Activated CD8-positive, alpha-beta memory T cell treated with anti-CD3 and anti-CD28 coated beads, Interleukin-2, amount 50 U/mL, for 48 hours (primary cell): Measurements from ENCODE around the gene MEG3.

Experiments used
- DNase-seq: peaks from one replicate; pipeline ENCODE4 v3.0.0-alpha.2; 2020

MEG3 gene

DNA sequence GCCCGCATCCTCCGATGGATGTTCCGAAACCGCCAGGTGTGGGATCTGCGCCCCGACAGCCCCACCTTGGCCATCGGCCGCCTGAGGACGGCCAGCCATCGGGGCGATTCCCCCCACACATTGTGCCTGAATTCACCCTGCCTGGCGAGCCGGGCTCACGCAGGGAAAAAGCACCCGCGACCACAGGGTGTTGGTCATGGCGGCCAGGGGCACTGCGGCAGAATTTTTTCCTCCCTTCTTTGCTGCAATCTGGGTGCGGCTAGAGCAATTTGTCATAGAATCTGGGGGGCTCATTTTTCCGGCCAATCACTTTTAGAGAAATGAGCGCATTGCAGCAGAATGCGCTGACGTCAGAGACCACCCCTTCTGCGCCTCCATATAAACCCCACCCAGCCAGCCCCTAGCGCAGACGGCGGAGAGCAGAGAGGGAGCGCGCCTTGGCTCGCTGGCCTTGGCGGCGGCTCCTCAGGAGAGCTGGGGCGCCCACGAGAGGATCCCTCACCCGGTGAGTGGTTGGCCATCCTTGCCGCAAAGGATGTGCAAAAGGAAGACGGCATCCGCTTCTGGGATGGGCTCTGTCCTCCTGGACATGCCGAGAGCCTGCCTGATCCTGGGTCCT is at the start of gene MEG3:
Gene MEG3 (plus strand): TSS at position 406 of the 619 bp plus-strand sequence.
- no peak for DNase-seq

DNA sequence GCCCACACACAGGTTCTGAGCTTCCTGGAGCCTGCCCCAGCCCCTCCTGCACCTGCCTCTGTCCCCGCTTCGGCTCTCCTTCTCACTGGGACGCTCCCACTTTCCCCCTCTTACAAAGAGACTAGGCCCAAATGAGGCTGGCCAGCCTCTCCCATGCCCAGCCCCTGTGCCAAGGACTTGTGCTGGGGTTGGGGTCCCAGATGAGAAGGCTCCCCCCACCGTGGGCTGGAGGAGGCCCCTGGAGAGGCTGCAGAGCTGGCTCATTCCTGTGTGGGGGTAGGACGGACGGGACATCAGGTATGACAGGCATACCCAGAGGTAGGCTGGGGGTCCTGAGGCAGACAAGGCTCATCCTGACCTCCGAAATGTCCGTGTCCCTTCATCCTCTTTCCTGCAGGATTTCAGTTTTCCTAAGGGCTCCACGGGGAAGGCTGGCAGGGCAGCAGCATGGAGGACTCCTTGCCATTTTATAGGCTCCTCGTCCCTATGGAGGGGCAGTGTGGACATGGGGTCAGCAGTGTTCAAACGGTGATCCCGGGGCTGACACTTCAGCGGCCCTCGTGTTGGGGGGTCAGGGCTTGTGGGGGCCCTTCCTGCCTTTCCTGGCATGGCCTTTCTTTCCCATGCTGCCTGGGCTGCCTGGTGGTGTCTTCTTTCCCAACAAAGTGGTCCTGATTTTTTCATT is 49.1 kb upstream of the MEG3 start:
- peak; percentile 25 for DNase-seq

- DNase-seq: peak; percentile 7
Measured at GRCh38 chr14:100777366-100777817, 48.5 kb upstream of the MEG3 start.

GRCh38 chr14:100777818-100778525 is 47.9 kb upstream of the MEG3 start:
- DNase-seq: no peak

GRCh38 chr14:100778526-100778882 is 47.4 kb upstream of the MEG3 start:
- no peak for DNase-seq

DNA sequence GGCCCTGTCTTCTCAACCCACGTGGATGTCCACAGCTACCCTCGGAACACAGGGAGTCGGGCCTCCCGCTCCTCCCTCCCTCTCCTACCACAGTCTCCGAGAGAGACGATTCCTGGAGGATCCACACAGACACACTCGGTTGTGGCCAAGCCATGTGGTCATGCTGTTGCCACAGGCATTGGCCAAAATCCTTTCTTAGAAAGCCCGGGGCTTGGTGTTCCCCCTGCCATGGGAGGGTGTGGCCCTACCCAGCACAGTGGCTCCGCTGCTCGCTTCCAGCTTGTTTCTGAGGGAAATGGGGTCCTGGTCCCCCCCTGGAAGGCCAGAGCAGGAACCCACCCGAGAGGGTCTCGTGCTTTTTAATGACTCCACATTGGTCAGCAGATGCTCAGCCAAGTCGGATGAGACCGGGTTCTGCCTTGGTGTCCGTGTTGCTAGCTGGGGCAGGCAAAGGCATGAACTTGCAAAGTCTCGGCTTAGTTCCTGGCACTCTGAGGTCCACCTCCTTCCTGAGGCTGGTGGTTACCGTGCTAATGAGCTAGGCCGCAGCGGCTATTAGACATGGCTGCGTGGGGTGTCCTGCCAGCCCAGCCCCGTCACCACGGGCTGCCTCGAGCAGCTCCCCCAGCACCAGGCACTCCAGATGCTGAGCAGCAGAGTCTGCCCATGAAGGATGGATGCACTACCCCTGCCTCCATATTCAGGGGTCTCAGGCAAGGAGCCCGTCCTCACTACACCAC is 46.8 kb upstream of the MEG3 start:
- peak; percentile 30 for DNase-seq

- DNase-seq: no peak
Measured at GRCh38 chr14:100779691-100780080, 46.2 kb upstream of the MEG3 start.

DNA sequence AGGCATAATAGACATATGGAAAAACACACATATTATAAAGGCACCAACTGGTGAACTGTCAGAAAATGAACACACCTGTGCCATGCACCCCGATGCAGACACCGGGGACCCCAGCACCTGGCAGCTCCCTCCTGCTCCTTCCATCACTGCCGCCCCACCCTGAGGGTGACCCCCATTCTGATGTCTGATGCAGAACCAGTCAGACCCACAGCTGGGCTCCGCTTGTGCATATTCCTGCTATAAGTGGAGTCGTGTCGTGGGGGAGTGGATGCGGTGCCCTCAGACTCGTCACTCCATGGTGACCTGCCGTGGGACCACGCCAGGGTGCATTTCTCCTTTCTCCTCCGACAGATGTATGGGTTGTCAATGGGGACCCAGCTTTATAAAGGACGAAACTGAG is 45.7 kb upstream of the MEG3 start:
- peak; percentile 10 for DNase-seq

GRCh38 chr14:100780646-100781355 is 45.1 kb upstream of the MEG3 start:
- peak; percentile 36 for DNase-seq

DNA sequence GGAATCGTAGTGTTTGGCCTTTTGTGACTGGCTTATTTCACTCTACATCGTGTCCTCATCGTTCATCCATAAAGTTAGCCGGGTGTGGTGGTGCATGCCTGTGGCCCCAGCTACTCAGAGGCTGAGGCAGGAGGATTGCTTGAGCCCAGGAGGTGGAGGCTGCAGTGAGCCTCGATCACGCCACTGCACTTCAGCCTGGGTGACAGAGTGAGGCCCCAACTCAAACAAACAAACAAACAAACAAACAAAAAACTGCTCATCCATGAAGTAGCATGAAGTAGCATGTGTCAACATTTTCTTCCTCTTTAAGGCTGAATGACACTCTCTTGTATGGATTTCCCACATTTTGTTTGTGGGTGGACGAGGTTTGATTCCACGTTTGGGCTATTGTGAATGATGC is 44.0 kb upstream of the MEG3 start:
- no peak for DNase-seq

DNA sequence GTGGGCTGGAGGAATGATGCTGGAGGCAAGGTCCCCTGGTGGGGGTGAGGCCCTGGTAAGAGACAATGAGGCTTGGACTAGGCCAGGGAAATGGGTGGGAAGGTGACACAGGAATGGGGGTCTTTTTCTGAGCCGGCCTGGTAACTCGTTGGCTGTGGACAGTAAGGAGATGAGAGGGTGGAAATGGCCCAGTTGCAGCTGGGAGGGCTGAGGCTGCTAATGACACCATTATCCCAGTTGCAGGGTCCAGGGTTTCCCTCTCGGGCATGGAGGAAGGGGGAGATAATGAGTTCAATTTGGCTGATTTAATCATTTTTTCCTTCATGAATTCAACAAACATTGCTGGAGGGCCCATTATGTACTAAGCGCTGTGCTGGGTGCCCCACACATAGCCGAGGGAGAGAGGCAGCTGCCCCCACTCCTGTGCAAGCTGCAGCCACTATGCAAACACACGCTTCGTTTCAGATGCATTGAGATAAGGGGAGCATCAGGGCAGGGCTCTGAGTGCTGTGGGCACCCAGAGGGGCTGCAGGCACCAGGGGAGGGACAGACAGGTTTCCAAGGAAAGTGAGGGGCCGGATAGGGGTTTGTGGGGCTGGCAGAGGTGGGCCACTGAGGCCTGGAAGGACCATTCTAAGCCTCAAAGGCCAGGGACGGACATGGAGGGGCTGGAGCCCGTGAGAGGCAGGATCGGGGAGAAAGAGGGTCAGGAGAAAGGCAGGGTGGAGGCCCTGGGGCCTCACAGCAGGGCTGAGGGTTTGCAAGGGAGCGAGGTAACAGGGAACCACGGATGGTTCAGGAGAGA is 43.2 kb upstream of the MEG3 start:
- no peak for DNase-seq

DNA sequence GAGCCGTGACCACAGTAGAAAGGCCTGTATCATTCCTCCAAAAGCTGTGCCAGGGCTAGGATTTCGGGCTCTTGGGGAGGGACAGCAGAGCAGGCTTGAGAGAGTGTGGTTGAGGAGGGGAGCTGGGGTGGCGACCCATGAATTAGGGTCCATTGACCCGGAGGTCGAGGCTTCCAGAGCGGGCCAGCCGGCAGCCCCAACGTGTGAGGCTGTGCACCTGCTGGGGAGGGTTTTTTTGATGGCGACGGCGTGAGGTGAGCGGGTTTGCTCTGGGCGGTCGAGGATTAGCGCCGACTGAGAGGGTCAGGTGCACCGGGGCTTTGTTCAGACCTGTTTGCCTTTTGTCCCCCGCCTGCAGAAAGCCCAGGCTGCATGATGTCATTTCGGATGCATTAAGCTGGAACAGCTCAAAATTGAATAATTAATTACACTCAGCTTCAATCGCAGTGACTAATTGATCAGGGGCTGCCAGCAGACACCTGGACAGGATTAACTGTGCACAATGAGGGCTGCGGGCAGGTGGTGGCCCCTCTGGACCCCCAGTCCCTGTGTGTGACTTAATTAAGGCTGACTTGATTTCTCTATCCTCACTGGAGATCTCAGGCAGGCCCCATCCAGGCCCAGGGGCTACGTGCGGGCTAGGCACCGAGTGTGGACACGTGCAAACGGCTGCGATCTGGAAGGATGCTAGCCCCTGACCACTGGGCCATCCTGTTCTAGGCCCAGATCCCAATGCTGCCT is 42.1 kb upstream of the MEG3 start:
- no peak for DNase-seq

GRCh38 chr14:100784523-100785337 is 41.2 kb upstream of the MEG3 start:
- DNase-seq: no peak

DNA sequence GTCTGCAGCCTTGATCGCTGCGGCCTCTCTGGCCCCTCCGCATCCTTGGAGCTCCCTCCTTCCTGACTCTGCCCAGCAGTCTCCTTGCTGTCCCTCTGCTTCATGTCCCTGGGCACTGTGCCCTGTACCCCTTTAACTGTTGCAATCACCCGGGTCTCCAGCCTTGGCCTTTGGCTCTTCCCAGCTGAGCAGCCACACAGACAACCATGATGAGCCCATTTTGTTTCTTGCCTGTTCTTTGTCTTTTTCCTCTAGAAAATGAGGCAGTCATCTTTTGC is 40.6 kb upstream of the MEG3 start:
- no peak for DNase-seq

DNA sequence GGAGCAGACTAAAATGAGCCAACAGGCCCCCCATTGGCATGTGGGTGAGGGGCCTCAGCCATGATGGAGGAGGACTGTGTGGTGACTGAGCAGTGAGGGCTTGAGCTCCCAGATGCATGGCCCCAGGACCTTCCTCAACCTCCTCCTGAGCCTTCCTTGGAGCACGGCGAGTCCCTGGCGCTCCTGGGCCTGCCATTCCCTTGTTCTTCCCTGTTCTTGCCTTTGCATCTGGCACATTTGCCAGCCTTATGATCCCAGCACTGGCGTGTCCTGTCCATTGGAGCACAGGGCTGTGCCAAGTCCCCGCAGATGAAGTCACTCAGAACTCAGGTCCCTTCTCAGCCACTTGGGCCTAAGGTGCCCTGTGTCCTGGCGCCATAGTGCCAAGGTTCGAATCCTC is 40.3 kb upstream of the MEG3 start:
- DNase-seq: no peak

GRCh38 chr14:100786131-100786530 is 39.8 kb upstream of the MEG3 start:
- no peak for DNase-seq

DNA sequence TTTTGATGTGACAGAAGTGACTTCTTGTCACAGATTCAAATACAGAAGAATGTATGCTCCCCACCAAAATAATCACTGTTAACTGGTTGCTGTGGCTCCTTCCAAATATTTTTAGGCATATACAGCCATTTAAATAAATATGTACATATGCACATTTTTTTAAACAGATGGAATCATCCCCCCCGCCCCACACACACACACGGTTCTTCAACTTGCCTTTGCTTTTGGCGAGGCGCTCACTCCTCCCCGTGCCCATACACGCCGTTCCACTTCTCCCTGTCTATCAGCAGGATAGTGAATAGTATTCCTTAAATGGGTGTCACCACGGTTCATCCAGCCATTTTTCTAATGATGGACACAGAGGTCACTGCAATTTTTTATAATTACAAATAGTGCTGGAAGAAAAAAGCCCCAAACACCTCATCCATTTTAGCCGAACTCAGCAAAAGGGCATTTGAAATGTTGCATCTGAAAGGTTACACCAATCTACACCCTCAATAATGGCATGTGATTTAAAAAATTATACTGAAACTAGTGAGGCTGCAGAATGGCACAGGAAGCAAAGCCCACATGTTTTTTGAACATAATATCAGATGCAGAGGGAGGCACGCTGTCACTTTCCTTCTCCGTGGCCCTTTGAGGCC is 39.2 kb upstream of the MEG3 start:
- no peak for DNase-seq

DNA sequence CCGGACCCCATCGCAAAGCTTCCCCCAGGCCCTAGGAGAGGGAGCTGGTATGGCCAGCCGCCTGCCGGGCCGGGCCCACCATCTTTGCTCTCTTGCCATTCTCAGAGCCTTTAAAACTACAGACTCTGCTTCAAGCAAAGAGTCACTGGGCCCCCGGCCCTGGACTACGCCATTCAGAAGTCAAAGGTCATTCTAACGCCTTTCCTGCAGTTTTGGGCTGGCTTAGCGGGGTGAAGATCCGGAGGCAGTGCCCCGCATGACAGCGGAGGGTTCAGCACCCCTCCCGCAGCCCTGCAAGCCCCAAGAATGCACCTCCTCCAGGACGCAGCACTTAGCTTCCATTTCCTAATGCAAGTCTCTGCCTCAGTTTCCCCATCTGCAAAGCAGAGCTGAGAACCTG is 38.3 kb upstream of the MEG3 start:
- DNase-seq: no peak

GRCh38 chr14:100788517-100788916 is 37.4 kb upstream of the MEG3 start:
- no peak for DNase-seq

GRCh38 chr14:100788942-100789341 is 37.0 kb upstream of the MEG3 start:
- no peak for DNase-seq
